GM18508 (cell line): ENCODE measurements around the gene FAIM2.

Experiments used
- ATAC-seq: cut with Tn5 transposase; IDR thresholded peaks from one replicate; pipeline ENCODE4 v1.9.1; 2021; ENCODE audit warnings: moderate number of reproducible peaks; ENCODE audit not compliant: insufficient read depth, unreplicated experiment

Gene FAIM2

GRCh38 chr12:49832836-49833421 lies 70.8 kb downstream of the FAIM2 start:
- no peak for ATAC-seq

GRCh38 chr12:49831717-49832116 lies 72.0 kb downstream of the FAIM2 start:
- no peak for ATAC-seq

- no peak for ATAC-seq
Measured at GRCh38 chr12:49828133-49829091, 75.3 kb downstream of the FAIM2 start, which contains the start of gene NCKAP5L. TSS of gene NCKAP5L (minus strand) at chr12:49828413. CDS start at chr12:49804044, 24,369 bp downstream.

- ATAC-seq, result no peak
Measured at GRCh38 chr12:49827401-49828099, 76.2 kb downstream of the FAIM2 start.

- no peak for ATAC-seq
Measured at GRCh38 chr12:49827051-49827400, 76.7 kb downstream of the FAIM2 start.

GRCh38 chr12:49825971-49826421 lies 77.7 kb downstream of the FAIM2 start:
- ATAC-seq, result no peak

GRCh38 chr12:49825360-49825970 lies 78.2 kb downstream of the FAIM2 start:
- no peak for ATAC-seq

GRCh38 chr12:49824895-49825294 lies 78.8 kb downstream of the FAIM2 start:
- no peak for ATAC-seq

- no peak for ATAC-seq
Measured at GRCh38 chr12:49824416-49824815, 79.3 kb downstream of the FAIM2 start.

- ATAC-seq, result no peak
Measured at GRCh38 chr12:49823951-49824350, 79.7 kb downstream of the FAIM2 start.

GRCh38 chr12:49823350-49823749 lies 80.3 kb downstream of the FAIM2 start:
- no peak for ATAC-seq

GRCh38 chr12:49821373-49822287 lies 82.1 kb downstream of the FAIM2 start:
- ATAC-seq, result no peak

GRCh38 chr12:49819786-49820185 lies 83.9 kb downstream of the FAIM2 start:
- no peak for ATAC-seq

- ATAC-seq, result no peak
Measured at GRCh38 chr12:49818241-49818895, 85.3 kb downstream of the FAIM2 start.
